HG03442 (cell line): ENCODE measurements around the gene INTS15.

Experiments used
- ATAC-seq: cut with Tn5 transposase; IDR thresholded peaks from one replicate; pipeline ENCODE4 v1.9.1; 2021; ENCODE audit warnings: mild to moderate bottlenecking, moderate library complexity; ENCODE audit not compliant: unreplicated experiment

The INTS15 gene

DNA sequence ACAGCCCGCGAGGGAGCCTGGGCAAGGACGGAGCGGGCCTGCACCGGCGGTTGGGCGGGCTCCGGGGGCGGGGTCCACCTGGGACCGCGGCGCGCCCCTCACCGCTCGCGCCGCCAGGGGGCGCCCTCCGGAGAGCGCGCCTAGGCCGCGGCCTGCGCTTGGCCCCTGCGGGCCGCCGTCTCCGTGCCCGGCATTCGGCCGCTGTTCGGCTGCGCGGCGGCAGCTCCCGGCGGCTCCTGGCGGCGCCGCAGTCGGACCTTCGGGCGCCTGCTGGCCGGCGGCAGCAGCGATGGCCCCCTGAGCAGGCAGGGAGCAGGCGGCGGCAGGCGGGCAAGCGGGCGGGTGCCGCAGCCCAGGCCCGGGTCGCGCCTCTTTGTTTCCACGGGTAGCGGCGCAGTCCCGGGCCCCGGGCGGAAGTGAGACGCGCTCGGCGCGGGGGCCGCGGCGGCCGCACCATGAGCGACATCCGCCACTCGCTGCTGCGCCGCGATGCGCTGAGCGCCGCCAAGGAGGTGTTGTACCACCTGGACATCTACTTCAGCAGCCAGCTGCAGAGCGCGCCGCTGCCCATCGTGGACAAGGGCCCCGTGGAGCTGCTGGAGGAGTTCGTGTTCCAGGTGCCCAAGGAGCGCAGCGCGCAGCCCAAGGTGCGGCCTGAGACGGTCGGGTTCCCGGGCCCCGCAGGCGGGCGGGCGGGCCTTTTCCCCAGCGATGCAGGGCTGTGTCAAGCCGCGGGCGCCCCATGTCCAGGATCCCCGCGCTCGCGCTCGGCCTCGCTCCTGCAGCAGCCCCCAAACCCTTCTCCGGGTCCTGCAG is at the start of gene INTS15:
INTS15 (plus strand) TSS at position 193 of the 816 bp plus-strand sequence; CDS start at position 456, 263 bp downstream.
- ATAC-seq = peak; percentile 81

DNA sequence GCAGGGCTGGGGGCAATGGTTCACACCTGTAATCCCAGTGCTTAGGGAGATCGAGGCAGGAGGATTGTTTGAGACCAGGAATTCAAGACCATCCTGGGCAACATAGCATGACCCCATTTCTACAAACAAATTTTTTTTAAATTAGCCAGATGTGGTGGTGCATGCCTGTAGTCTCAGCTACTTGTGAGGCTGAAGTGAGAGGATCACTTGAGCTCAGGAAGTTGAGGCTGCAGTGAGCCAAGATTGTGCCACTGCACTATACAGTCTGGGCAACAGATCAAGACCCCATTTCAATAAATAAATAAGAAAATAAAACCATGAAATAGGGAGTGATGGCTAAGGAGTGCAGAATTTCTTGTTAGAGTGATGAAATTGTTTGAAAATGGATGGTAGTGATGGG is 47.5 kb upstream of the INTS15 start:
- ATAC-seq = no peak

DNA sequence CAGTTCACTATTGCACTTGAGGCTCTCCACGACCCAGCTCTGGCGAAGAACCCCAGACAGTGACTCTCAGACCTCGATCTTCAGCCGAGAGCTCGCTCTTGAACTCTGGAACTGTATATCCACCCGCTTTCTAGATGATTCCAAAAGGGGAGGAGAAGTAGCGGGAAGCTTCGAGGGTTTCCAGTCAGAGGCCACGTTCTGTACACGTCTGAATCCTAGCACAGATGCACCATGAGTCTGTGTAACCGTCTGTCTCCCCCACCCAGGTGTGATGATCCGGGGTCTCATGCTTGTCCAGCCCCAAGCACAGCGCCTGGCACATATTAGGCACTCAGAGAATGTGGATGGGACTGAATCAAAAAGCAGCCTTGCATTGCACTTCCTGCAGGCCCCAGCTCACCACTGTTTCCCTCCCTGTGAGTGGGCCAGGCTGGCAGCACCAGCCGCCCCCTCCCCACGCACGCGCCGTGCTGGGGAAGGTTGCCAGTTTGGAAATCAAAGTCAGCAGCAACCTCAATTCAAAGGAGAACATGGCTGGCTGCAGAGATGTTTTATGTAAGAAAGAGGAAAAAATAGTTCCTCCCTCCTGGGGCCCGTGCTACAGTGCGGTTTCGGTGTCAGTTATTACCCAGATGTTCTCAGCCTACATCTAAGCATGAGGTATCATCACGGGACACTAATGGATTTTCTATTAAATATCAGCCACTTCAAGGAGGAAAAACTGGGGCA is 44.3 kb upstream of the INTS15 start:
- ATAC-seq = no peak

DNA sequence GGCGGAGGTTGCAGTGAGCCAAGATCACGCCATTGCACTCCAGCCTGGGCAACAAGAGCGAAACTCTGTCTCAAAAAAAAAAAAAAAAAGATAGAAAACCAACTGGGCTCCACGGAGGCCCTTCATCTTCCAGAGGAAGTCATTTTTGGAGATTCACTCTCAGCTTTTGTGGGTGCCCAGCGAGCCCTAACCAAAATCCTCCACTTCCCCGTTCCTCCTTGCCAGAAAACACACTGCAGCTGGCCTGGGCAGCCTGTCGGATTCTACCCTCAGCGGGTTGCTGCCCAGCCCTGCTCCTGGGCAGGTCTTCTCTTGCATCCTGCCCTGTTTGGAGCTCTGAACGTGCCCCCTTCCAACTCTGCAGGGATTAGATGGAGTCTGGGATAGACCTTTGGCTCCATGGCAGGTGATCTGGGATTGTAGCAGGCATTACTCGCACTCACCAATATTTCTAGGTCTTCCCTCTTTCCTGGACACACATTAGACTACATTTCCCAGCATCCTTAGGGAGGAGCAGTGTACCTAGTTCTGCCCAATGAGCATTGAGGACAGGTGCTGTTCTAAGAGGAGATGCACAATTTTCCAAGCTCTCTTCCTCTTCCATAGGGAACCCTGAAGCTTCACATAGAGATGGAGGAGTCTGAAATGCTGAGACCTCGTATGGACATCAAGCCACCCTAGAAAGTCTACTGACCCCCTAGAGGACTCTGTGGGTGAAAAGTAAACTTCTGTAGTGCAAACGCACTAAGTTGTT is 43.1 kb upstream of the INTS15 start:
- ATAC-seq = no peak

DNA sequence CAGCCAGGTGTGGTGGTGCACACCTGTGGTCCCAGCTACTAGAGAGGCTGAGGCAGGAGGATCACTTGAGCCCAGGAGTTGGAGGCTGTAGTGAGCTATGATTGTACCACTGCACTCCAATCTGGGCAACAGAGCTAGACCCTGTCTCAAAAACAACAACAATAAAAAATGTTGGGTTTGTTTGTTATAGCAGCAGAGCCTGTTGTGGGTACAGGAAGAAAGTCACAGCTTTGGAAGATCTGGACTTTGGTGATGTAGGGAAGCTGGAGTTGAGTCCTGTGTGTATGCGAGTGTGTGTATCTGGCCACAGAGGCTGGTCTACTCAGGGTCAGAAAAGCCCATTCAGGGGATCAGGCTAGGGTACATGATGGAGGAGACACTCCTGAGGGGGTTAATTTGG is 42.4 kb upstream of the INTS15 start:
- no peak for ATAC-seq

DNA sequence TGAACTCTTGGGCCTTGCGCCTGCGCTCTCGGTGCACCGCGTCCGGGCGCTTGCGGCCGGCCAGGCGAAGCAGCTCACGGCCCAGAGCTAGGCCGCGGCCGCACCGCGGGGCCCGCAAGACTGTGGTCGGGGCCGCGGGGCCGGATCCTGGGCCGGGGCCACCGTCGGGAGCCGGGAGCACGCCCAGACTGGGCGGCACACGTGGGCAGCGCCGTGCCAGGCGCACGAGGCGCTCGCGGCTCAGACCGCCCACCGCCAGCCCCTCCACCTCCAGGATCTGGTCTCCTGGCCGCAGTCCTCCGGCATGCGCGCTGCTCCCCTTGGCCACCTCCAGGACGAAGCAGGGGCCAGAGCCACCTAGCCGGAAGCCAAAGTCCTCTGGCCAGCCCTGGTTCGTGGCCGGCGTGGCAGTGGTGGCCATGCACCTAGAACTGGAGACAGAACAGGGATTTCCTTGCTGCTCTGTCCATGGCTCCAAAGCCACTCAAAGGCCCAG is 38.8 kb upstream of the INTS15 start, which contains the start of gene GRID2IP:
GRID2IP (minus strand) TSS at position 446 of the 496 bp plus-strand sequence; CDS start at position 421, 25 bp downstream.
- ATAC-seq = no peak

DNA sequence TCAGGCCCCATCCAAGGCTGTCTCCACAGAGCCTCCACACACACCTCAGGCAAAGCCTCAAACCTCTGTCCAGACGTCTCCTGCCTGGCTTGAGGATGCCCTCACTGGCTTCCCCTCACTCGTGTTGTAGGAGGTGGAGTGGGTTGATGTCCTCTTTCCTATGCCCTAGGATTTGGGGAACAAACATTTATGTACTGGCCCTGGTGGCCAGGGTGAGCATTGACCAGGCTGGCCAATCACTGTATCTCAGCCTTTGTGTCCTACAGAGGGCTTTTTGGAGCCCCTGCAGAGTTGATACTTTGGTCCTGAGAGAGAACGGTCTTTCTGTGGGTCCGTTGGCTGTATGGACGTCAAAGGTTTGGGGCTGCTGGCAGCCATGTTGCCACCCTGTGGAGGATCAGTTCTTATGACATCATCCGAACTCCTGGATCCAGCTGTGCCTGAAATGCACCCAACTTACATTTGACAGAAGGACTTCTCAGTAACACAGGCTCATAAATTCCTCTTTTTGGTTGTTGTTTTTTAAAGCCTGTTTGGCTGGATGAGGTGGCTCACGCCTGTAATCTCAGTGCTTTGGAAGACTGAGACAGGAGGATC is 36.3 kb upstream of the INTS15 start:
- no peak for ATAC-seq

DNA sequence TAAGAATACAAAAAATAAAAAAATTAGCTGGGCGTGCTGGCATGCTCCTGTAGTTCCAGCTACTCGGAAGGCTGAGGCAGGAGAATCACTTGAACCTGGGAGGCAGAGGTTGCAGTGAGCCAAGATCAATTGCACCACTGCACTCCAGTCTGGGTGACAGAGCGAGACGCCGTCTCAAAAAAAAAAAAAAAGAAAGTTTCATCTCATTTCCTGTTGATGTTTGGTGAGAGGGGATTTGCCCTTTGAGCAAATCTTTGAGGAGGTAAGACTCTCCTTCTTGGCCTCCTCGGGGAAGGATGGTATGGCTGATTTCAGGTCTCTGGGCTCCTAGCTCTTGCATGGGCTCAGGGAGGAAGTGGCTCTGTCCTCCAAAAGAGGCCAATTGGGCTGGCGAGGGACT is 35.0 kb upstream of the INTS15 start:
- ATAC-seq = no peak

DNA sequence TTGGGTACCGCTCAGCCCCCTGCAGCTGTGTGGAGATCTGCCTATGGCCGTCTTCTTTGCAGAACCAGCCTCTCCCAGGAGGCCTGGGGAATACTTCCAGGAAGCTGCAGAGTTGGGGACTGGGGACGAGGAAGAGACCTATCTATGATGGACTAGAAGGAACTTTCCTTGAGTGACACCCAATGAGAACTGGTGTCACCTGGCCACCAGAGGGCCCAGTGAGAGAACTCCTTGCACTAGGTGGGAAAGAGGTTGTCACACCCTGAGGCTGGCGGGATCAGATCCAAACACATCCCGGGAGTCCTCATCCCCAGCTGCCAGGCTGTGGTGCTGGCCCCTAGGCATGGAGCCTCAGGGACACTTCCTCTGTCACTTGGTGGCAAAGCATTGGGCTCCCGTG is 33.6 kb upstream of the INTS15 start:
- ATAC-seq = no peak

DNA sequence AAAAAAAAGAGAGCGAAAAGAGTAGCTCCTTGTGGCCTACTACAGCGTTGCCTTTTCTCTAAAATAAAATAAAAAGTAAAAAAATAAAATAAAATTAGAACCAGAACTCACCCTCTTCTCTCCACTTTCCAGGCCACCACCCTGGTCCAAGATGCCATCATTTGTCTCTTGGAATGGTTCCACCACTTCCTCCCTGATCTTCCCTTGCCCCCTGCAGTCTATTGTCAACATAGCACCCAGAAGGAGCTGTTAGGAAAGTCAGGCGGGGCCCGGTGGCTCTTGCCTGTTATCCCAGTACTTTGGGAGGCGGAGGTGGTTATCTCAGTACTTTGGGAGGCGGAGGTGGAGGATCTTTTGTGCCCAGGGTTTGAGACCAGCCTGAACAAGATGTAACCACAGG is 31.0 kb upstream of the INTS15 start:
- no peak for ATAC-seq

DNA sequence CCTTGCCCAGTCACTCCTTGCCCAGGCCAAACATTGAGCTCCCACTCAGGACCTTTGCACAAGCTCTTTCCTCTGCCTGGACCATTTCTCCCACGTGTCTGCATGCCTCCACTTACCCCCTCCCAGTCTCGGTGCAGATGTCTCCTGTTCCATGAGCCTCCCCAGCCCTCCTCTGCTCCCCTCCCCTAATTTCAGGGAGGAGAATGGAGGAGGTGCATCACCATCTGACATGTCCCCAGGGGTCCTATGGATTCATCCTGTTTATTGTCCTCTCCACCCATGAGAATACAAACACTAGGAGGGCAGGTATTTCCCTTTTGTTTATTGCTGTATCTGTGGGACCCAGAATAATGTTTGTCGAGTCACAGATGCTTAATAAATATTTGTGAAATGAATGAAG is 29.9 kb upstream of the INTS15 start:
- no peak for ATAC-seq

DNA sequence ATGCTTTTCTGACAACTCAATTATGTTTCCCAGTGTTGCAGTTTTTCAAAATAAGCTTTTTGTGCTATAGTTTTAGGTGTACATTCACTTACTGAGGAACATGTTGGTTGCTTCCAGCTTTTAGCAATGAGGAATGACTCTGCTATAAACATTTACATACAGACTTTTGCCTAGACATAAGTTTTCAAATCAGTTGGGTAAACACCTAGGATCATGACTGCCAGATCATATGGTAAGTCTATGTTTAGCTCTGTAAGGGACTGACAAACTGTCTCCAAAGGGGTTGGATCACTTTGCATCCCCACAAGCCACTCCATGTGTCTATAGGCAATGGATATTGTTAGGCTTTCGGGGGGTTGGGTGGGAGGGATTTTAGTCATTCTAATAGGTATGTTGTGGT is 27.7 kb upstream of the INTS15 start:
- ATAC-seq = no peak

DNA sequence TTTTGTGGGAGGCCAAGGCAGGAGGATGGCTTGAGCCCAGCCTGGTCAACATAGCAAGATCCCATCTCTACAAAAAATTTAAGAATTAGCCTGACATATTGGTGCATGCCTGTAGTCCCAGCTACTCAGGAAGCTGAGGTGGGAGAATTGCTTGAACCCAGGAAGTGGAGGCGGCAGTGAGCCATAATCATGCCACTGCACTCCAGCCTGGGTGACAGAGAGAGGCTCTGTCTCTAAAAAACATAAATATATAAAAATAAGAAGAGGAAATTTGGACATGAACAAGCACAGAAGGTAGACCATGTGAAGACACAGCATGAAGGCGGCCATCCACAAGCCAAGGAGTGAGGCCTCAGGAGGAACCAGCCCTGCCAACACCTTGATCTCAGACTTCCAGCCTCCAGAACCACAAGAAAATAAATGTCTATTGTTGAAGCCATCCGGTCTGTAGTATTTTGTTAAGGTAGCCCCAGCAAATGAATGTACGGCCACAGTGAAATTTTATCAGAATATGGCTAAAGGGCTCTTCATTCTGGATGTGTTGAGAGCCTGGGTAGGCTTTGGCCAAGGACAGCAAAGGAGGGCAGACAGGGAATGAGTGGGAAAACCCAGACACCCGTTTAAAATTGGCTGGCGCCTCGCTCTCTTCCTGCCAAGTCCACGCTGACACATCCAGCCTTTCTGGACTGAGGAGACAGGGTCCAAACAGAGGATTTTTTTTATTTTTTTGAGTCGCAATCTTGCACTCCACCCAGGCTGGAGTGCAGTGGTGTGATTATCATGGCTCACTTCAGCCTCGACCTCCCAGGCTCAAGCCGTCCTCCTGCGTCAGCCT is 25.7 kb upstream of the INTS15 start:
- no peak for ATAC-seq

DNA sequence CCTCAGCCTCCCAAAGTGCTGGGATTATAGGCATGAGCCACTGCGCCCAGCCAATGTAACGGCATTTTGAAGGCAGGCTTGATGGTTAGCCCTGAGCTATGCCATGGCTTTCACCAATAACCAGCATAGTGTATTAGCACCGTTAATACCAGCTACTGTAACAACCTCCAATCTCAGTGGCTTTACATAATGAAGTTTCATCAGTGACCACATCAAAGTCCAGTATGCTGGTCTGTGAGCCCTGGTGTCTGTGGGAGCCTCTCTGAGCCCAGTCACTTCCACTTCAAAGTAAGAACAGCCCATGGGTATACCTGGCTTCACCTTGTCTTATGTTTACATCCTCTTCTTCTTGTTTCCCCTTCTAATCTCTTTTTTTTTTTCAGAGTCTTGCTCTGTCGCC is 24.2 kb upstream of the INTS15 start:
- no peak for ATAC-seq

DNA sequence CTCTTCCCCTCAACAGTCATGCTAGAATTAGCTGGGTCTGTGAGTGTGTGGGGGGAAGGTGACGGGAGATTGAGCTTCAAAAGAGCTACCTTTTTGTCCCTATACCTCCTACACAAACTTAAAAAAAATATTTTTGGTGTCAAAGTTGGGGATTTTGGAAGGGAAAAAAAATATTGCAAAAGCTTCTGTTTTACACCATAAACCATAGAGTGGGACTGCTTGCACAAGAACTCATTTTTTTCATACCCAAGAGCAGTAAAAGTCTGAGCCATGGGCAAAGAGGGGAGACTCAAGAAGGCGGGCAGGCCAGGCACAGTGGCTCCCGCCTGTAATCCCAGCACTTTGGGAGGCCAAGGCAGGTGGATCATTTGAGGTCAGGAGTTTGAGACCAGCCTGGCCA is 21.9 kb upstream of the INTS15 start:
- ATAC-seq = no peak

DNA sequence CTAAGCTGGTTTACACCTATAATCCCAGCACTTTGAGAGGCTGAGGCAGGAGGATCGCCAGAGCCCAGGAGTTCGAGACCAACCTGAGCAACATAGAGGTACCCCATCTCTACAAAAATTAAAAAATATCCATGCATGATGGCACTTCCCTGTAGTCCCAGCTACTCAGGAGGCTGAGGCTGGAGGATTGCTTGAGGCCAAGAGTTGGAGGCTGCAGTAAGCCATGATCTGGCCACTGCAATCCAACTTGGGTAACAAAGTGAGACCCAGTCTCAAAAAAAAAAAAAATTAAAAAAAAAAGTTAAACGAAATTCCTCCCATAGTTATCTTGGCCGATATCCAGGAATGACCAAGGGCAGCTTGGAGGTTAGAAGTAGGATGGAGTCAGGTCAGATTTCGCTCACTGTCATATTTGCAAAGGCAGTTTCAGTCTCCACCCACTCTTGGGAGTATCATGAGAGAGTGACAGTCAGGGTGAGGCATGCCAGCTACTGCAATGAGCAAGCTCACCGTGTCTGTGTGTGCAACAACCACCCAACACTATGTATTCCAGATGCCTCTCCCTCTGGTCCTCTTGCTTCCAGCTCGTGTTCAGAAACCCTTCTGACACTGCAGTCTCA is 18.6 kb upstream of the INTS15 start:
- ATAC-seq = peak; percentile 66

DNA sequence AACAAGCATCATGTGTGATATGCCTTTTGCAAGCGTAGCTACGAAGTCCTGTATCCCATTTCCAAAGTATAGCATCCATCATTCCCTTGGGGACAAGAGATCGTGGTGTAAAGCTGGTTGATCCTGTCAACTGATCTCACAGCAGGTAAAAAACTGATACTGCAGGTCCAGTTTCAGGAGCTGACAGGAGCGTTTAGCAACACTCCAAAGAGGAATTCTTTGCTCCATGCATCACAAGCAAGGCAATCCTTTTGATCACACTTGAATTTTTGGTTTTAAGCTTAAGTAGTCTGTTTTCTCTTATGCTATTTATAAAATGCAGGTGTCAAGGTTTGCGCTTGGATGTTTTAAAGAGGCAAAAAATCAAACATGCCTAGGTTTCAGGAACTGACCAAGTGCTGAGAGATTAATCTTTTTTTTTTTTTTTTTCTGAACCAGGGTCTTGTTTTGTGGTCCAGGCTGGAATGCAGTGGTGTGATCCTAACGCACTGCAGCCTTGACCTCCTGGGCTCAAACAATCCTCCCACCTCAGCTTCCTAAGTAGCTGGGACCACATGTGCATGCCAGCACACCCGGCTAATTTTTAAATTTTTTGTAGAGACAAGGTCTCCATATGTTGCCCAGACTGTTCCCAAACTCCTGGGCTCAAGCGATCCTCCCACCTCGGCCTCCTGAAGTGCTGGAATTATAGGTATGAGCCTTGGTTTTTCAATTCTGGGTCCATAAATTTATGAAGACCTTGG is 14.4 kb upstream of the INTS15 start:
- no peak for ATAC-seq

DNA sequence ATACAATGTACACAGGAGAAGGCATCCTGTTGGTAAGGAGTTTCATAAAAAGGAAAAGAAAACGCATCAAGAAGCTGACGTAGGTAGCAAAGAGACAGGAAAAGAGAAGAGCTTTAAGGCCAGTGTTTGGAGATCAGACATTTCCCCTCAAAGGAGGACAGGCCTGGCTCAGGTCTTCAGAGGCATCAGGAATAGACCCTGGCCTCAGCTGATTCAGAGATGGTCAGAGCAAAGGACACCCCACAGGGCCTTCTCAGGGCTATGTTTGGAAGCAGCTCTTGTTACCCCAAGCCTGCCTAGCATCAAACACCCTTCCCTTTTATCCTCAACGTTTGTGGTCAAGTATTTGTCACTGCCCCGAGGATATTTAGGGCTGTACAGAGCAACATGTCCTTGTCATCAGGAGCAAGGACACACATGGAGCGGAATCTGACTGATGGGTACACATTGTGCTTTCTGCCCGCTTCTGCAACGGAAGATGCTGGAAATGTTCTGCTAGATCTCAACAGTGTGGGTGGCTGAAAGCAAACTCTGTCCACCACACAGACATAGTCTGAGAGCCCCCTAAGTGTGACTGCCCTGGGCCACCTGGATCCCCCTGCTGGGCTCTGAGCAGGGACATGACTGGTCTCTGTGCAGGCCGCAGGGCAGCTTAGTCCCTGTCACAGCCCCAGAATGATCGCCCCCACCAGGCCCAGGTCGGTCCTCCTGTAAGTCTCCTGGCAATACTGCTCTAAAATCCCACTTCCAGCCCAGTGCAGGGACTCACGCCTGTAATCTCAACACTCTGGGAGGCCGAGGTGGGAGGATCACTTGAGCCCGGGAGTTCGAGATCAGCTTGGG is 13.6 kb upstream of the INTS15 start:
- ATAC-seq = no peak
